ENCODE data around the gene RAB3B. TPM values are rescaled to one million over a fixed set of nuclear protein-coding genes. Genes with fewer than 3 reads are reported as not detected.

RAB3B gene
- total and polyA plus RNA-seq, 9 of the 15 experiments (the other 6 are each of a cell fraction or from before 2014, with no cell fraction given): 0.07 to 0.47 (median 0.27) TPM

- Histone ChIP-seq H3K79me2 (ENCODE audit: control insufficient read depth, insufficient read depth, low read length) (no peaks in the 10 kb centered on the region), H3K4me2 (ENCODE audit: insufficient read depth, low read length) (no peak overlapping the region), H3K36me3 (ENCODE audit: control insufficient read depth, insufficient read depth, low read length) (no peaks in the 10 kb centered on the region), H3K4me1 (replicated peaks in 1 of 2; ENCODE audit: control insufficient read depth in 2 of 2, insufficient read depth in 2 of 2, low read length in 2 of 2) (peaks cover 0 to 11% of the 10 kb centered on the region in 2 experiments; a peak in 3 of 5 replicates), H3K9me1 (ENCODE audit: control insufficient read depth, insufficient read depth, low read length) (no peaks in the 10 kb centered on the region), H3K27ac (ENCODE audit: extremely low read depth, low read depth, low read length) (no peak overlapping the region), H2AFZ (ENCODE audit: low read depth, low read length) (no peak overlapping the region), H3K27me3 (ENCODE audit: control insufficient read depth in 2 of 2, insufficient read depth in 2 of 2, low read length in 2 of 2) (peaks cover 16 to 34% of the 10 kb centered on the region in 2 experiments; a peak in 4 of 5 replicates), H3K9ac (ENCODE audit: insufficient read depth in 1 of 2, low read depth in 2 of 2, low read length in 2 of 2) (no peak overlapping the region), H3K9me3 (replicated peaks; ENCODE audit: control insufficient read depth, insufficient read depth, low read depth, low read length) (no peaks in the 10 kb centered on the region), H3K4me3 (no peak overlapping the region), H4K20me1 (replicated peaks; ENCODE audit: control insufficient read depth, insufficient read depth, low read length) (no peaks in the 10 kb centered on the region)
- ChIA-PET POLR2A (interaction anchor here (0.6 to 1.4 kb wide), 4 partner anchors 11 to 217 kb away, joined by 3 to 6 read pairs (median 3); no protein-coding TSS in a partner anchor), CTCF (ENCODE audit: low intra/inter-chr PET ratio) (no interaction called here)
- ATAC-seq: no peak
- no peak for DNase-seq (ENCODE audit: extremely low read depth in 1 of 4, low spot score in 3 of 4)
- intact Hi-C loops (cut with micrococcal nuclease): no loop called here
- BruUV-seq (replicated peaks): no TSS peak
- FAIRE-seq: no peak
- TF ChIP-seq CTBP1 (IDR thresholded peaks at IDR 0.05; ENCODE audit: borderline replicate concordance): peak; percentile 55; the same call in 1 of the 2 replicates
- no peak for TF ChIP-seq SRSF1 (IDR thresholded peaks at IDR 0.05; ENCODE audit: low read depth, low read length)
- no peak for TF ChIP-seq ZEB2 (IDR thresholded peaks at IDR 0.05)
- in situ Hi-C loops (cut with MboI): no loop called here
Measured at GRCh38 chr1:51988254-51988653, 2.2 kb downstream of the RAB3B start.

DNA sequence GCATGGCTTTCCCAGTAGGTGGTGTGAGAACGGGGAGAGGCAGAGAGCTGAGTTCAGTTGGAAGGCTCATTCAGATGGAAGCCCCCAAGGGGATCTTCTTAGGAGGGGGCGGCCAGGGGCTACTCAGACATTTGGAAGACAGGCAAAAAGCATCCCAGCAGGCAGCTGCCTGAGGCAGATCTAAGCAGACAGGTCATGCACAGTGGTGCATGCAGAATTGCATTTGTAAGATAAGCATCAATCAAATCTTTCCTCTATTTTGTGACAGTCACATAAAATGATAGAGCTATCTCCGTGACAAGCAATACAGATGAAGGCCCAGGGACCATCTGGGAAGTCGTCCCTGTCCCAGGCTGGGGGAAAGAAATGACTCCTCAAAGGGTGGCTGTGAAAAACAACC lies 3.8 kb downstream of the RAB3B start:
- FAIRE-seq: no peak
- peaks cover 0 to 11% of the 10 kb centered on the region in 2 experiments; a peak in 3 of 5 replicates for H3K4me1 ChIP-seq (replicated peaks in 1 of 2; ENCODE audit: control insufficient read depth in 2 of 2, insufficient read depth in 2 of 2, low read length in 2 of 2)
- CTCF ChIA-PET (ENCODE audit: low intra/inter-chr PET ratio): no interaction called here
- in situ Hi-C loops (cut with MboI) (no loop called here), intact Hi-C loops (cut with micrococcal nuclease) (no loop called here)
- no peaks in the 10 kb centered on the region for H4K20me1 ChIP-seq (replicated peaks; ENCODE audit: control insufficient read depth, insufficient read depth, low read length)
- no peaks in the 10 kb centered on the region for H3K79me2 ChIP-seq (ENCODE audit: control insufficient read depth, insufficient read depth, low read length)
- H3K36me3 ChIP-seq (ENCODE audit: control insufficient read depth, insufficient read depth, low read length): no peaks in the 10 kb centered on the region
- H3K9me3 ChIP-seq (replicated peaks; ENCODE audit: control insufficient read depth, insufficient read depth, low read depth, low read length): no peaks in the 10 kb centered on the region
- ATAC-seq: no peak
- H3K9me1 ChIP-seq (ENCODE audit: control insufficient read depth, insufficient read depth, low read length): no peaks in the 10 kb centered on the region
- H2AFZ ChIP-seq (ENCODE audit: low read depth, low read length): no peak overlapping the region
- 9% methylated on average over 4 of the region's 4 CpGs for WGBS (ENCODE audit: insufficient coverage, low coverage, missing lambda C conversion rate)
- peaks cover 1 to 19% of the 10 kb centered on the region in 2 experiments; a peak in 4 of 5 replicates for H3K27me3 ChIP-seq (ENCODE audit: control insufficient read depth in 2 of 2, insufficient read depth in 2 of 2, low read length in 2 of 2)
- H3K9ac ChIP-seq (ENCODE audit: insufficient read depth in 1 of 2, low read depth in 2 of 2, low read length in 2 of 2): no peak overlapping the region
- DNase-seq (ENCODE audit: extremely low read depth in 1 of 4, low spot score in 3 of 4): no peak
- no peak overlapping the region for H3K4me2 ChIP-seq (ENCODE audit: insufficient read depth, low read length)
- H3K27ac ChIP-seq (ENCODE audit: extremely low read depth, low read depth, low read length): no peak overlapping the region
- no peak overlapping the region for H3K4me3 ChIP-seq
- POLR2A ChIA-PET: interaction anchor here (0.6 to 1.4 kb wide), 6 partner anchors 10 to 272 kb away, joined by 3 to 6 read pairs (median 3); no protein-coding TSS in a partner anchor
- no TSS peak for BruUV-seq (replicated peaks)
- TF ChIP-seq KAT7 (CRISPR knock-in tag; IDR thresholded peaks at IDR 0.05; ENCODE audit: borderline replicate concordance) (no peak), PURB (CRISPR knock-in tag; IDR thresholded peaks at IDR 0.05; ENCODE audit: low read depth) (no peak), TSC22D4 (tag; IDR thresholded peaks at IDR 0.05) (no peak), RBM15 (IDR thresholded peaks at IDR 0.05; ENCODE audit: insufficient read depth, low read length) (no peak), EP400 (IDR thresholded peaks at IDR 0.05) (no peak), MAZ (CRISPR knock-in tag; conservative IDR thresholded peaks at IDR 0.05 in 1 of 2, IDR thresholded peaks at IDR 0.05 in 1 of 2) (no peak)
- TF ChIP-seq, protein P1, sequence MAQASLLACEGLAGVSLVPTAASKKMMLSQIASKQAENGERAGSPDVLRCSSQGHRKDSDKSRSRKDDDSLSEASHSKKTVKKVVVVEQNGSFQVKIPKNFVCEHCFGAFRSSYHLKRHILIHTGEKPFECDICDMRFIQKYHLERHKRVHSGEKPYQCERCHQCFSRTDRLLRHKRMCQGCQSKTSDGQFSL (CRISPR knock-in tag; IDR thresholded peaks at IDR 0.05): no peak
- TF ChIP-seq, protein P1 (tag; IDR thresholded peaks at IDR 0.05): no peak
